Large intestine (tissue), 3 donors: ENCODE results near the gene PKN2. TPM values are rescaled to one million over a fixed set of nuclear protein-coding genes. Genes with fewer than 3 reads are reported as not detected.
"Not testable (repeated sequence)": the region's sequence is repeated elsewhere in the genome, so short reads cannot be mapped to it uniquely, and the experiment has no call there.

ENCODE experiments used
- DNase-seq, 2 donors: peaks; one replicate each; pipeline versions ENCODE4 v3.0.0 to v3.0.0-alpha.2; 2013
- H3K27ac ChIP-seq: one replicate; pipeline ENCODE4 v1.5.1; 2013; ENCODE audit warnings: low read length
- H3K27me3 ChIP-seq: 2 replicates; pipeline ENCODE4 v1.6.1; 2013; ENCODE audit warnings: low read length; ENCODE audit not compliant: control insufficient read depth, insufficient read depth
- H3K36me3 ChIP-seq: 2 replicates; pipeline ENCODE4 v1.6.1; 2013; ENCODE audit warnings: low read length; ENCODE audit not compliant: control insufficient read depth, insufficient read depth
- H3K4me1 ChIP-seq: one replicate; pipeline ENCODE4 v1.6.1; 2013; ENCODE audit warnings: low read length; ENCODE audit not compliant: control insufficient read depth, insufficient read depth
- H3K4me3 ChIP-seq: one replicate; pipeline ENCODE4 v1.5.1; 2013; ENCODE audit warnings: low read length
- H3K9me3 ChIP-seq: one replicate; pipeline ENCODE4 v1.6.1; 2013; ENCODE audit warnings: mild to moderate bottlenecking, low read depth, low read length, moderate library complexity; ENCODE audit not compliant: control insufficient read depth
- WGBS: methylation state at CpG from one replicate; pipeline ENCODE4 v1.1.5; 2013; ENCODE audit warnings: low lambda C conversion rate; ENCODE audit not compliant: insufficient coverage; 5-methylcytosine and 5-hydroxymethylcytosine counted together
- polyA plus RNA-seq: library from polyadenylated mRNA; unstranded; fragments of 120-200 nt; gene quantifications from one replicate; pipeline ENCODE4 v1.2.1, GENCODE V29; 2013

Gene PKN2
- polyA plus RNA-seq, 1 donor = 56.0 TPM

DNA sequence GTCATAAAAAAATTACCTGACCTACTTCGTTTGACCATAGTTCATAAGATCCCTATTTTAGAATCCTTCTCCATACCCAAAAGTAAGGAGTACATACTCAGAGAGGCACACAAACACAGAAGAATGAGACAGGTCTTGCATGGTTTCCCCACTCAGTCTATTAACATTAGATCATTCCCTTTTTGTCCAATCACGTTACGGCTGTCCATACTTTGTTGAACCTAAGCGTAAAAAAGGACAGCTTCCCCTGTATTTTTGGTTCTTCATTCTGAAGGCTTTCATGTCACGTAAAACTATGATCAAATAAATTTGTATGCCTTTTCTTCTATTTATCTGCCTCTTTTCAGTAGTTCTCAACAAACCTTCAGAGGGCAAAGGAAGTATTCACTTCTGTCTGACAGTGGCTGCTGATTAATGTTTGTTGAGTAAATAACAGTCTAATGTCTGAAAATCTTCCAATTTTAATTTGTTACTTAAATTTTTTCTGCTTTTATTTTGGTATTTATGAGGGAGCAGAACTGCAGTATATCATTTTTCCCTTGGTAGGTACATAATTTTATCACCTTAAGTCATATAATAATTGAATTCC, 16.4 kb downstream of the PKN2 start:
- Histone ChIP-seq H3K36me3 (peaks cover 3% of the 10 kb centered on the region), H3K27me3 (no peaks in the 10 kb centered on the region), H3K4me1 (no peaks in the 10 kb centered on the region), H3K27ac (no peak overlapping the region), H3K4me3 (no peak overlapping the region), H3K9me3 (peaks cover 3% of the 10 kb centered on the region)
- no peak for DNase-seq
- 90% methylated on average over 5 of the region's 5 CpGs for WGBS

GRCh38 chr1:88701275-88701674, 17.2 kb downstream of the PKN2 start:
- no peaks in the 10 kb centered on the region for H3K27me3 ChIP-seq
- WGBS = no CpG with 5 or more reads among the region's 2 CpGs
- H3K4me1 ChIP-seq = no peaks in the 10 kb centered on the region
- no peak overlapping the region for H3K4me3 ChIP-seq
- peaks cover 3% of the 10 kb centered on the region for H3K36me3 ChIP-seq
- no peak overlapping the region for H3K27ac ChIP-seq
- peak in 1 of 2 donors; percentile 23 for DNase-seq
- H3K9me3 ChIP-seq = peaks cover 3% of the 10 kb centered on the region

- H3K4me1 ChIP-seq, H3K27ac ChIP-seq, H3K36me3 ChIP-seq, H3K9me3 ChIP-seq, H3K27me3 ChIP-seq, H3K4me3 ChIP-seq, DNase-seq: not testable (repeated sequence)
- no CpG with 5 or more reads among the region's 5 CpGs for WGBS
These were observed 17.7 kb downstream of the PKN2 start for GRCh38 chr1:88701793-88702192.

DNA sequence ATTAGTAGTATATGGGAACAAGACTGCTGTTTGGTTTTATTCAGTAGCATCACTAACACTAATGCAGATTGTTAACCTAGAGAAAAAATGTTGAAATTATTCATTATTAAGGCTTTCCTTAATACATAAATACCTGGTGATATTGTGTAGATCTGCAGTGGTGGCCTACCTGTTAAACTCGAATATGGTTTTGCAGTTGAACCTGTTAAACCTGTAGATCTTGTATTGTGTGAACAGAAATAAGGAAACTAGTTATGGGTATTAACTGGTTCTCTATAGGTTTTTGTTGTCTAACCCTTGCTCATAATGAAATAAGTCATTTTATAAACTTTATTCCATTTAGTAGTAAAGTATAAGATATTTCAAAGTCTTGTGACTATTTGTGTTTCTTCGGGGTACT, 23.9 kb downstream of the PKN2 start:
- DNase-seq = no peak

DNA sequence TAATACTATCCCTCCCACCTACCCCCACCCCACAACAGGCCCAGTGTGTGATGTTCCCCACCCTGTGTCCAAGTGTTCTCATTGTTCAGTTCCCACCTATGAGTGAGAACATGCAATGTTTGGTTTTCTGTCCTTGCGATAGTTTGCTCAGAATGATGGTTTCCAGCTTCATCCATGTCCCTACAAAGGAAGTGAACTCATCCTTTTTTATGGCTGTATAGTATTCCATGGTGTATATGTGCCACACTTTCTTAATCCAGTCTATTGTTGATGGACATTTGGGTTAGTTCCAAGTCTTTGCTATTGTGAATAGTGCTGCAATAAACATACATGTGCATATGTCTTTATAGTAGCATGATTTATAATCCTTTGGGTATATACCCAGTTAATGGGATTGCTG, 28.8 kb downstream of the PKN2 start:
- not testable (repeated sequence) for DNase-seq, H3K9me3 ChIP-seq, H3K4me3 ChIP-seq, H3K4me1 ChIP-seq, H3K27me3 ChIP-seq, H3K27ac ChIP-seq
- WGBS = no CpG with 5 or more reads among the region's 1 CpG
- peaks cover 11% of the 10 kb centered on the region for H3K36me3 ChIP-seq

More for the DNA sequence above, 23.9 kb downstream of the PKN2 start:
- no peaks in the 10 kb centered on the region for H3K27me3 ChIP-seq
- no peak overlapping the region for H3K4me3 ChIP-seq
- H3K27ac ChIP-seq = no peak overlapping the region
- H3K9me3 ChIP-seq = no peaks in the 10 kb centered on the region
- peaks cover 11% of the 10 kb centered on the region for H3K36me3 ChIP-seq
- WGBS = 100% methylated on average over 1 of the region's 2 CpGs
- no peaks in the 10 kb centered on the region for H3K4me1 ChIP-seq

- H3K36me3 ChIP-seq, DNase-seq, H3K4me3 ChIP-seq, H3K27me3 ChIP-seq, H3K4me1 ChIP-seq, H3K27ac ChIP-seq, H3K9me3 ChIP-seq: not testable (repeated sequence)
- no CpG with 5 or more reads among the region's 2 CpGs for WGBS
These were observed 32.5 kb downstream of the PKN2 start for GRCh38 chr1:88716571-88716970.

DNA sequence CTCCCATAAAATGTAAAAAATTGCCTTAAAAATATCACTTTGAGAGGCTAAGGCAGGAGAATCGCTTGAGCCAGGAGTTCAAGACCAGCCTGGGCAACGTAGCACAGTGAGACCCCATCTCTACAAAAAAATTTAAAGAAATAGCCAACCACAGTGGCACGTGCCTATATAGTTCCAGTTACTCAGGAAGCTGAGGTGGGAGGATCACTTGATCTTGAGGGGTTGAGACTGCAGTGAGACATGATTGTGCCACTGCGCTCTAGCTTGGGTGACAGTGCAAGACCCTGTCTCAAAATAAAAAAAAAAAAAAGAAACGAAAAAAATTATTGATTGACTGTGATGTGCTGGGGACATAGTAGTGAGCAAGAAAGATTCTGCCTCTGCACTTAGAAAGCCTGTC, 38.4 kb downstream of the PKN2 start:
- Histone ChIP-seq H3K4me1 (no peaks in the 10 kb centered on the region), H3K4me3 (no peak overlapping the region)
- no CpG with 5 or more reads among the region's 5 CpGs for WGBS

GRCh38 chr1:88726697-88727096, 42.6 kb downstream of the PKN2 start:
- Histone ChIP-seq H3K4me3 (no peak overlapping the region), H3K4me1 (no peaks in the 10 kb centered on the region), H3K36me3 (peaks cover 7% of the 10 kb centered on the region), H3K27me3 (no peaks in the 10 kb centered on the region), H3K27ac (no peak overlapping the region), H3K9me3 (no peaks in the 10 kb centered on the region)
- no peak for DNase-seq

More for the DNA sequence above, 38.4 kb downstream of the PKN2 start:
- H3K9me3 ChIP-seq = no peaks in the 10 kb centered on the region
- no peak for DNase-seq
- no peaks in the 10 kb centered on the region for H3K27me3 ChIP-seq
- H3K36me3 ChIP-seq = no peaks in the 10 kb centered on the region
- no peak overlapping the region for H3K27ac ChIP-seq

GRCh38 chr1:88727205-88727604, 43.1 kb downstream of the PKN2 start:
- no peak overlapping the region for H3K4me3 ChIP-seq
- H3K9me3 ChIP-seq = no peaks in the 10 kb centered on the region
- no peaks in the 10 kb centered on the region for H3K4me1 ChIP-seq
- no peak overlapping the region for H3K27ac ChIP-seq
- H3K36me3 ChIP-seq = peaks cover 7% of the 10 kb centered on the region
- no peaks in the 10 kb centered on the region for H3K27me3 ChIP-seq
- WGBS = no CpG with 5 or more reads among the region's 1 CpG
- DNase-seq = no peak

- WGBS = 100% methylated on average over 1 of the region's 2 CpGs
- no peak for DNase-seq
These were observed 45.2 kb downstream of the PKN2 start for GRCh38 chr1:88729297-88729696.

GRCh38 chr1:88730132-88730675, 46.1 kb downstream of the PKN2 start:
- no peaks in the 10 kb centered on the region for H3K4me1 ChIP-seq
- peaks cover 7% of the 10 kb centered on the region for H3K36me3 ChIP-seq
- H3K27me3 ChIP-seq = no peaks in the 10 kb centered on the region
- H3K4me3 ChIP-seq = no peak overlapping the region
- DNase-seq = no peak
- 100% methylated on average over 1 of the region's 4 CpGs for WGBS
- no peak overlapping the region for H3K27ac ChIP-seq
- H3K9me3 ChIP-seq = peaks cover 9% of the 10 kb centered on the region

More at GRCh38 chr1:88729297-88729696, 45.2 kb downstream of the PKN2 start:
- Histone ChIP-seq H3K27ac (no peak overlapping the region), H3K9me3 (no peaks in the 10 kb centered on the region), H3K27me3 (no peaks in the 10 kb centered on the region), H3K4me1 (no peaks in the 10 kb centered on the region), H3K4me3 (no peak overlapping the region), H3K36me3 (peaks cover 7% of the 10 kb centered on the region)
